ENCODE results near the gene DNAJC15. TPM values are rescaled to one million over a fixed set of nuclear protein-coding genes. Genes with fewer than 3 reads are reported as not detected.

DNAJC15 gene
- total RNA-seq, 1 donor from 2014 or later = 2.3 TPM

- H3K9me3 ChIP-seq = no peaks in the 10 kb centered on the region
- TF ChIP-seq CTCF (IDR thresholded peaks at IDR 0.05) = no peak
- H3K27me3 ChIP-seq = no peaks in the 10 kb centered on the region
- H3K4me3 ChIP-seq = no peak overlapping the region
- H3K27ac ChIP-seq = no peak overlapping the region
- intact Hi-C loops (cut with DNase I) = no loop called here
- peaks cover 0 to 9% of the 10 kb centered on the region in 2 donors for H3K4me1 ChIP-seq
- no peak for DNase-seq (ENCODE audit: low spot score in 2 of 2)
- H3K36me3 ChIP-seq = no peaks in the 10 kb centered on the region
Measured at GRCh38 chr13:43026262-43026661, 2.9 kb downstream of the DNAJC15 start.

GRCh38 chr13:43030548-43030947 is 7.2 kb downstream of the DNAJC15 start:
- intact Hi-C loops (cut with DNase I) = no loop called here
- no peaks in the 10 kb centered on the region for H3K36me3 ChIP-seq
- DNase-seq (ENCODE audit: low spot score in 2 of 2) = no peak
- no peak for TF ChIP-seq CTCF (IDR thresholded peaks at IDR 0.05)
- H3K4me1 ChIP-seq = peaks cover 0 to 7% of the 10 kb centered on the region in 2 donors
- no peak overlapping the region for H3K4me3 ChIP-seq
- H3K9me3 ChIP-seq = no peaks in the 10 kb centered on the region
- H3K27me3 ChIP-seq = no peaks in the 10 kb centered on the region
- H3K27ac ChIP-seq = no peak overlapping the region

GRCh38 chr13:43031881-43032280 is 8.5 kb downstream of the DNAJC15 start:
- DNase-seq (ENCODE audit: low spot score in 2 of 2) = no peak
- H3K36me3 ChIP-seq = no peaks in the 10 kb centered on the region
- intact Hi-C loops (cut with DNase I) = no loop called here
- peaks cover 0 to 12% of the 10 kb centered on the region in 2 donors for H3K4me1 ChIP-seq
- H3K4me3 ChIP-seq = no peak overlapping the region
- TF ChIP-seq CTCF (IDR thresholded peaks at IDR 0.05) = no peak
- no peaks in the 10 kb centered on the region for H3K27me3 ChIP-seq
- H3K9me3 ChIP-seq = no peaks in the 10 kb centered on the region
- no peak overlapping the region for H3K27ac ChIP-seq

GRCh38 chr13:43033038-43033437 is 9.7 kb downstream of the DNAJC15 start:
- Histone ChIP-seq H3K36me3 (no peaks in the 10 kb centered on the region), H3K9me3 (no peaks in the 10 kb centered on the region), H3K4me1 (peaks cover 0 to 15% of the 10 kb centered on the region in 2 donors), H3K4me3 (no peak overlapping the region), H3K27ac (no peak overlapping the region), H3K27me3 (no peaks in the 10 kb centered on the region)
- no peak for DNase-seq (ENCODE audit: low spot score in 2 of 2)
- intact Hi-C loops (cut with DNase I) = no loop called here
- TF ChIP-seq CTCF (IDR thresholded peaks at IDR 0.05) = no peak

- H3K4me1 ChIP-seq = peaks cover 0 to 8% of the 10 kb centered on the region in 2 donors
Measured at GRCh38 chr13:43036351-43037250, 13.2 kb downstream of the DNAJC15 start.

More at GRCh38 chr13:43036351-43037250, 13.2 kb downstream of the DNAJC15 start:
- no peaks in the 10 kb centered on the region for H3K9me3 ChIP-seq
- no peaks in the 10 kb centered on the region for H3K27me3 ChIP-seq
- TF ChIP-seq CTCF (IDR thresholded peaks at IDR 0.05) = no peak
- H3K27ac ChIP-seq = no peak overlapping the region
- H3K4me3 ChIP-seq = peak overlapping the region in 1 of 2 donors; percentile 7
- H3K36me3 ChIP-seq = no peaks in the 10 kb centered on the region
- intact Hi-C loops (cut with DNase I) = no loop called here
- no peak for DNase-seq (ENCODE audit: low spot score in 2 of 2)

Measured in ascending aorta (tissue), 2 donors.